Measurements from ENCODE around the gene TMEM18.
A peak's percentile ranks its signal among the peaks of the same experiment; 100 is the strongest.
"Not testable (repeated sequence)": the region's sequence is repeated elsewhere in the genome, so short reads cannot be mapped to it uniquely, and the experiment has no call there.

The TMEM18 gene

DNA sequence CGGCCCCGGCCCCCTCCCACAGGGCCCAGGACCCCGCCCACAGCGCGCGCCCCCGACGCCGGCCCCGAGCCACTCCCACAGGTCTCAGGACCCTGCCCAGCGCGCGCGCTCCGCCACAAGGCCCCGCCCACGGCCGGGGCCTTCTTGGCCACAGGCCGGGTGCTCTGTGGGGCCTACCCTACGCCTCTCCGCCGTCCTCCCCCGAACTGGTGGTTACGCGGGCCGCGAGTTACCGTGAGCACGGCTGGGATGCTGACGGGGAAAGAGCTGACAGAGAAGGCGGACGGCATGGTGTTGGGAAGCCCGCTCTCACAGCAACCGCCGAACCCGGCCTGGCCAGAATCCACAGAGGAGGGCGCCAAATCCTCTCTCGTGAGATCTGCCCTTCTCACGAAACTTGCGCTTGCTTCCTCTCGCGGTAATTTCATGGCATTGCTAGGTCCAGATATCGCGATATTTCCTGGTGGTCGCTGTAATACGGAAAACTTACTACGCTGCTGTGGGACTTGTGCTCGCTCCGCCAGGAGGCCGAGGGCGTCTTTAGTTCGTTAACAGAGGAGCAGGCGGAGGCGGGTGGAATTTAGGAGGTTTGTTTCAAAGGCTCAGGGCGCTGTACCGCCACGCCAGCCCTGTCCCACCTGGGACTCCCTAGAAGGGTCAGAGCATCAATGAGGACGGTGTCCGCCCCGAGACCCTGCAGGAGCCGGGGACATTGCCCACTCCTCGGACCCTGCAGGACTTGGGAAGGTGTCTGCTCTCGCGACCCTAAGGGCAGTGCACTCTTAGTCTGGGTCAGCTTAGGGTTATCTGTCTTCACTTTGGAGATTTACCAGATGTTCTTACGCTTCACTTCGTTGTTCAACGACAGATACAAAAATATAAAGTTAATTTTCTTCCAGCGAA lies at the start of gene TMEM18:
TSS of gene TMEM18 (minus strand) at position 351 of the 903 bp plus-strand sequence. CDS start at position 290, 61 bp downstream.
- DNase-seq (ENCODE audit: low read depth) = no peak

- DNase-seq (ENCODE audit: low read depth) = no peak
Observed at GRCh38 chr2:726169-726568, 49.0 kb upstream of the TMEM18 start.

DNA sequence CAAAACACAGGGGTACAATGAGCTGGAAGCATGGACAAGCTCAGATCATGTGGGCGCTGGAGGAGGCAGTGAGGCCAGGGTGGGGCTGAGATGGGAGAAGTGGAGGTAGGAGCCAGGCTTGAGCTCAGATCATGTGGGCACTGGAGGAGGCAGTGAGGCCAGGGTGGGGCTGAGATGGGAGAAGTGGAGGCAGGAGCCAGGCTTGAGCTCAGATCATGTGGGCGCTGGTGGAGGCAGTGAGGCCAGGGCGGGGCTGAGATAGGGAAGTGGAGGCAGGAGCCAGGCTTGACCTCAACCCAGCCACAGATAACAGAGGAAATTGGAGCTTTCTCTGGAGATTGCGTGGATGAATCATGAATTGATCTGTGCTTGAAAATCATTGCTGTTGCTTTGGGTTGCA lies 48.3 kb upstream of the TMEM18 start:
- no peak for DNase-seq (ENCODE audit: low read depth)

- DNase-seq (ENCODE audit: low read depth) = no peak
Observed at GRCh38 chr2:723761-724160, 46.6 kb upstream of the TMEM18 start.

DNA sequence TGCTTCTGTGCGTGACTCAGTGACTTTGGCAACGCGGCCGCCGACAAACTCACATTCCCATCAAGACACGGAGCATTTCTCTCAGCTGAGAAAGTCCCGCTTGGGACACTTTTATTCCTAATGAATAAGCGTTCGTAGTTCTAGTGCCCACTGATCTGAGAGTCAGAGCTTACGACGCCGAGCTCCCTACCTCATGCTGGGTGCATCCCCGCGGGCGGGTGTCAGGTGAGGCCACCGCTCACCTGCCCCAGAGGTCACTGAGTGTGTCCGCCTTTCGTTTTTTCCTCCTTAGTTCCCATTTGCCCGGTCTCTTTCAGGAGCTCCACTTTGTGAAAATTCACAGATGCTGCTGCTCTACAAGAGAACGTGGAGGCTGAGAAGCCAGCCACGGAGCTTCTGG lies 43.6 kb upstream of the TMEM18 start:
- DNase-seq (ENCODE audit: low read depth) = no peak

DNA sequence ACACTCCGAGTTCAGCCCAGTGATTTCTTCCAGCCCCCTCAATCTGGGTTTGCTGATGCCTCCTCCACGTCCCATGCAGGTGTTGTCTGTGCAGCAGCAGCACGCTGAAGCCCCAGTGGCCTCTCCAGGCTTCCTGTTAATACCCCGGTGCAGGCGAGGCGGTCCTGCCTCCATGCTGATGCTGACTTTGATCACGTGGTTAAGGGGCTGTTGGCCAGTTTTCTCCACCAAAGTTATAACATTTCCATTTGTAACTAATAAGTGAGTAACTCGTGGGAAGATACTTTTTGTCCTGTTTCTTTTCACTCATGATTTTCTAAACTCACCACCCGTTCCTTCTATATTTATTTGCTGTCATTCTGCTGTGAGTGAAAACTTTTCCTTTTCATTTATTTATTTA lies 42.5 kb upstream of the TMEM18 start:
- DNase-seq (ENCODE audit: low read depth) = no peak

GRCh38 chr2:719191-719590 lies 42.0 kb upstream of the TMEM18 start:
- no peak for DNase-seq (ENCODE audit: low read depth)

DNA sequence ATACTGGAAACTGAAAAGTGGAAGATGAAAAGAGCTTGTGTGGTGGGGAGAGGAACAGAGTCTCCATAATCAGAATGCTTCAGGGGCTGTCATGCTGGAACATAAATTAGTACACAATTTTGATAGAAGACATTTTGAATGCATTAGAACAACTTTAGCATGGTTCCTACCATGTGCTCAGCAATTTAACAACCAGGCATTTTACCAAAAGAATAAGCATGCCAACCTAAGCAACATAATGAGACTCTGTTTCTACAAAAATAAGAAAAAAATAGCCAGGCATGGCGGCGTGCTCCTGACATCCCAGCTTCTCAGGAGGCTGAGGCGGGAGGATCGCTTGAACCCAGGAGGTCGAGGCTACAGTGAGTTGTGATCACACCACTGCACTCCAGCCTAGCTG lies 40.5 kb upstream of the TMEM18 start:
- DNase-seq (ENCODE audit: low read depth) = no peak

GRCh38 chr2:715854-716560 lies 38.8 kb upstream of the TMEM18 start:
- DNase-seq (ENCODE audit: low read depth) = no peak

- no peak for DNase-seq (ENCODE audit: low read depth)
Observed at GRCh38 chr2:715038-715437, 37.8 kb upstream of the TMEM18 start.

DNA sequence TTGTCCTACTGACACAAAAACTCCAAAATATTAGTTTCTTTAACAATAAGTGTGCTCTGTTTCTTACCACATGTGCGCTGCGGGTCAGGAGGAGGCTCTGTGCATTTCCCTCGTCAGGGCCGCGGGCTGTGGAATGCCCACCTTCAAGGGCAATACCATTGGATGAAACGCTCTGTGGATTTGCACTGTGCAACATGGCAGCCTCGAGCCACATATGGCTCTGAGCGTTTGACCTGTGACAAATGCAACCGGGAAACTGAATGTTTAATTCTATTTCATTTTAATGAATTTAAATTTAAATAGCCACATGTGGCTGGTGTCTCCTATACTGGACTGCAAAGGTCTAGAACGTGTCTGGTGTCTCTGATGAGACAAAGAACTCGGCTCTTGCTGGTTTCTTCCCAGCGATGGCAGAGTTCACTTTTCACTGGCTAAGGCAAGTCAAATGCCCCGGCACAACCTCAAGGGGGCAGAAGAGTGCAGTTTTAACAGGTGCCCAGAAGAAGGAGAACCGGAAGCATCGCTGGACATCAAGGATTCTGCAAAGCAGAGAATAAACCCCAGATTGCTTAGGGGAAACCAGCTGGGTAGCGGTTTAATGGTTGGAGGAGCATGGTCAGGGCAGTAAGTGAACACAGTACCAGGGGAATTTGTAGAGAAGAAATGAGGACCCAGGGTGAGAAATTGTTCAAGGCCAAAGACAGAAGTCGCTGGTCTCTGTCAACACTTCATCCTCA lies 37.0 kb upstream of the TMEM18 start:
- peak; percentile 34 for DNase-seq (ENCODE audit: low read depth)

DNA sequence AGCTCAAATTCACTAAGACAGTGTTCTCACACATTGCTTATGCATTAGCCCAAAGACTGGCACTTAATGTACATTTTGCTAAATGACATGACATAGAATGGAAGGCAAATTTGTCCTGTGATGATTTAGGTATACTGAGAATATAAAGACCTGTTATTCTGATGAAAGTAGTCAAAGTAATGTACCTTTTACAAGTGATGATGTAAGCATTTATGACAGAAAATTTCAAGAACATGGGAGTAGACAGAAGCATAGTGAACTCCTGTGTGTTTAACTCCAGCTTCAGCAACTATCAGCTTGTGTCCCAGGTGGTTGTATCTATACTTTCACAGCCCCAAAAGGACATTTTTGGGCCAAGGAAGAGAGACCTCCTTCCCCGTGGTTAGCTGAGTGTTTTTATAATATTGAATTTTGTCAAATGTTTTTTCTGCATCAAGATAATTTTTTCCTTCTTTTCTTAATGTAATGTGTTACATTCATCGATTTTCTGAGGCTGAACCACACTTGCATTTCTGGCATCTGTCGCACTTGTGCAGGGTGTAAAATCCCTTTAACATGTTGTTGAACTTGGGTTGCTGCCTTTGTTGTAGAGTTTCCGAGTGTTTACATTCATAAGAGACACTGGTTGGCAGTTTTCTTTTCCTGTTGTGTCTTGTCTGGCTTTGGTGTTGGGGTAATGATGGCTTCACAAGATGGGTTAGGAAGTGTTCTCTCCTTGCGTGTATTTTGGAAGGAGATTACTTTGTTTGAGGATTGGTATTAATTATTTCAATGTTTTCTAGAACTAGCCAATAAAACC lies 33.9 kb upstream of the TMEM18 start:
- DNase-seq (ENCODE audit: low read depth) = no peak

DNA sequence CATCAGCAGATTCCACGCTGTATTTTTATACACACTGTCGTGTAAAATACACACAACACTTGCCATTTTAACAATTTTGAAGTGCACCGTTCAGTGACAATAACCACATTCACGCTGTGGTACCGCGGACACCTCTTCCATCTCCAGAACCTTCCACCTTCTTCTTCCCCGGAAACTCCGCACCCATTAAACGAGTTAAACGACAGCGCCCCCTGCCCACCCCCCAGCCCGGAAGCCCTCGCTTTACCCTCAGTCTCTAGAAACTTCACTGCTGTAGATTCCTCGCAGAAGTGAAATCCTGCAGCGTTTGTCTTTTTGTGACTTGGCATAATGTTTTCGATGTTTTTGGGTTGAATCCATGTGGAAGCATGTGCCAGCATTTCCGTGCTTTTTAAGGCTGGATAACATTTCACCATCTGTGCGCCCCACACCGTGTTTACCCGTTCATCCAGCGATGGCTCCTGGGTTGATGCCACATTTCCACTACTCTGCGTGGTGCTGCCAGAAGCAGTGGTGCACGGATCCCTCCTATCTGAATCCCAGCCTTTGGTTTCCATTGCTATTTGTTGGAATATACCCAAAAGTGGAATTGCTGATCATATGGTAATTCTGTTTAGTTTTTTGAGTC lies 32.0 kb upstream of the TMEM18 start:
- DNase-seq (ENCODE audit: low read depth) = no peak

- DNase-seq (ENCODE audit: low read depth) = no peak
Observed at GRCh38 chr2:708667-709066, 31.5 kb upstream of the TMEM18 start.

- no peak for DNase-seq (ENCODE audit: low read depth)
Observed at GRCh38 chr2:705971-706511, 28.8 kb upstream of the TMEM18 start.

- DNase-seq (ENCODE audit: low read depth) = not testable (repeated sequence)
Observed at GRCh38 chr2:702765-703164, 25.6 kb upstream of the TMEM18 start.

DNA sequence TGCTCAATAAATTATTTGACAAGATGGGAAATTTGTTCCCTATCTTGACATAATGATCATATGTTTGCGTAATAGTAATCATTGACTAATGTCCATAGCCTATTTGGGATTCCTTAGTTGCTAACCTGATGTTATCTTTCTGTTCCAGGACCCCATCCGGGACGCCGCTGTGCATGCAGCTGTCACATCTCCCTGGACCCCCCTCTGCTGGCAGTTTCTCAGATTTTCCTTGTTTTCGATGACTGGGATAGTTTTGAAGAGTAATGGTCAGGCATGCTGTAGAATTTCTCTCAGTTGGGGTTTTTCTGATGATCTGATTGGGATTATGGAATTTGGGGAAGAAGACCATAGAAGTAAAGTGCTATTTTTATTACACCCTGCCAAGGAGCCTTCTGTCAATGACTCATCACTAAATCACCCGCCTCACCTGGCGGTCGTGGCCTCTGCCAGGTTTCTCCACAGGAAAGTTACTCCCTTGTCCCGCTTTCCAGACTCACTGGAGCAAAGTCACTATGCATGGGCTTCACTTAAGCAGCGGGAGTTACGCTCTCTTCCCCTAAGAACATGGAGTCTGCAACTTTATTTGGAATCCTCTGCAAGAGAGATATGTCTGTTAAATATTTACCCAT lies 19.9 kb upstream of the TMEM18 start:
- DNase-seq (ENCODE audit: low read depth) = no peak

DNA sequence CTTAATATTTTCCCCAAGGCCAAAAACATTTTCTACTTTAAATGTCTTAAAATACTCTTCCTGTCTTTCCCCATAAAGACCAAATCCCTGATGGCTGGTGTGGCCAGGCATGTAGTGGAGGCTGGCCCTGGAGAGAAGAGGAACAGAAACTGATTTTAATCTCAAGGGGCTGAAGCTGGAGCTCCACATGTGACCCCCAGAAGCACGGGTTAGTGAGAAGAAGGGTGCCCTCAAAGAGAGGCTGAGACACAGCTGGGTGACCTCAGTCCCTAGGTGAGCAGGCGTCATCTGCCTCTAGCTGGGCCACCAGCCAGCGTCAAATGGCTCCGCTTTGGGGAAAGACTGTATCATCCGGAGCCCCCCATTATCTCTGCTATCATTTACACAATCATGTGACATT lies 19.3 kb upstream of the TMEM18 start:
- no peak for DNase-seq (ENCODE audit: low read depth)

DNA sequence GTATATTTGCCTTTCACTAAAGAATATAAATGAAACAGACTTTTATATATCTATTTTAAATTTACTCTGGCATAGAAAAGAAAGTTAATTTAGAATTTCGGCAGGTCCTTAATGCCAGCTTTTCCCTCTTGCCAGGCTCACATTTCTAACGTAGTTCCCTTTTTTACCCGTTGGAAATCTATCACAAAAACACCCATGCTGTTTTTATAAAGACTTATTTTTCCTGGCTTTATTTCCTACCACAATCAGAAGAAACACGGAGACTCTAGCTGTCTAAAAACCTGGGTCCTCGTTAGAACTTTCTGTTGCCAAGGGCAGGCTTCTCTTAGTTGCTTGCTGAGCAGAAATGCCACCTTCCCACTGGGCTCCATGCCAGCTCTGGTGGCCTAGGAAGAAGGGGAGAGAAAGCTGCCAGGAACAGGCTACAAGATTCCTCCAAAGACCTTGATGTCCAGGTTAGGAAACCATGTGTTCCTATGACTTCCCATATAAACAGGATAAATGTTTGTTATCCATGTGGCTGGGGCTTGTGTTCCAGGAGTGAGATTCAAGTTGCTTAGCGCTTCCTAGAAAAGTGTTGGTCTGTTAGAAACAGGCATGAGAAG lies 17.8 kb upstream of the TMEM18 start:
- DNase-seq (ENCODE audit: low read depth) = no peak

- DNase-seq (ENCODE audit: low read depth) = no peak
Observed at GRCh38 chr2:694174-694573, 17.0 kb upstream of the TMEM18 start.
